GM12875 (cell line): ENCODE measurements around the gene SYT13.

Source experiments
- H3K4me3 ChIP-seq: one replicate; pipeline ENCODE4 v1.5.1; 2011; ENCODE audit warnings: low read depth, low read length, control low read depth
- CTCF ChIP-seq: IDR thresholded peaks from 2 replicates; pipeline ENCODE4 v1.5.1; 2011; ENCODE audit warnings: low read depth, mild to moderate bottlenecking, control low read depth, inconsistent platforms, low read length, moderate library complexity, borderline replicate concordance; ENCODE audit not compliant: insufficient read depth

SYT13 gene

GRCh38 chr11:45218705-45219104 lies 67.4 kb downstream of the SYT13 start:
- no peak overlapping the region for H3K4me3 ChIP-seq
- TF ChIP-seq CTCF = no peak

GRCh38 chr11:45217991-45218390 lies 68.2 kb downstream of the SYT13 start:
- H3K4me3 ChIP-seq = no peak overlapping the region
- TF ChIP-seq CTCF = no peak

- H3K4me3 ChIP-seq = no peak overlapping the region
- TF ChIP-seq CTCF = no peak
Observed at GRCh38 chr11:45216901-45217300, 69.2 kb downstream of the SYT13 start.

GRCh38 chr11:45216031-45216430 lies 70.1 kb downstream of the SYT13 start:
- TF ChIP-seq CTCF = no peak
- no peak overlapping the region for H3K4me3 ChIP-seq

- no peak overlapping the region for H3K4me3 ChIP-seq
- no peak for TF ChIP-seq CTCF
Observed at GRCh38 chr11:45215098-45215865, 70.9 kb downstream of the SYT13 start.

- no peak overlapping the region for H3K4me3 ChIP-seq
- TF ChIP-seq CTCF = no peak
Observed at GRCh38 chr11:45213717-45214116, 72.4 kb downstream of the SYT13 start.

GRCh38 chr11:45213316-45213665 lies 72.8 kb downstream of the SYT13 start:
- TF ChIP-seq CTCF = no peak
- H3K4me3 ChIP-seq = no peak overlapping the region
